ENCODE measurements around the gene TMEM163. TPM values are rescaled to one million over a fixed set of nuclear protein-coding genes. Genes with fewer than 3 reads are reported as not detected.

The TMEM163 gene
- total RNA-seq, 4 donors from 2014 or later: 0.27 to 4.7 (median 1.1) TPM

DNA sequence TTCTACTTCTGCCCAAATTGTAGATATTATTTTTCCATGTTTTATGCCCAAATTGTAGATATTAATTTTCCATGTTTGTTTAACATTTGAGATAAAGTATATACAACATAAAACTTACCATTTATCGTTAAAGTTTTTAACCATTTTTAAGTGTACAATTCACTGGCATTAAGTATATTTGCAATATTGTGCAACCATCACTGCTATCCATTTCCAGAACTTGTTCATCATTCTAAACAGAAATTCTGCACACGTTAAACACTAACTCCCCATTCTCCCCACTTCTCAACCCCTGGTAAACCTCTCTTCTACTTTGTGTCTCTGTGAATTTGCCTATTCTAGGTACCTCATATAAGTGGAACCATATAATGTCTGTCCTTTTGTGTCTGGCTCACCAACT lies 302.8 kb downstream of the TMEM163 start:
- no peak overlapping the region for H3K27ac ChIP-seq
- H3K36me3 ChIP-seq: no peaks in the 10 kb centered on the region
- no peaks in the 10 kb centered on the region for H3K9me3 ChIP-seq
- no peak for DNase-seq
- no peak overlapping the region for H3K4me3 ChIP-seq (replicated peaks in 1 of 3)
- TF ChIP-seq, protein P1, sequence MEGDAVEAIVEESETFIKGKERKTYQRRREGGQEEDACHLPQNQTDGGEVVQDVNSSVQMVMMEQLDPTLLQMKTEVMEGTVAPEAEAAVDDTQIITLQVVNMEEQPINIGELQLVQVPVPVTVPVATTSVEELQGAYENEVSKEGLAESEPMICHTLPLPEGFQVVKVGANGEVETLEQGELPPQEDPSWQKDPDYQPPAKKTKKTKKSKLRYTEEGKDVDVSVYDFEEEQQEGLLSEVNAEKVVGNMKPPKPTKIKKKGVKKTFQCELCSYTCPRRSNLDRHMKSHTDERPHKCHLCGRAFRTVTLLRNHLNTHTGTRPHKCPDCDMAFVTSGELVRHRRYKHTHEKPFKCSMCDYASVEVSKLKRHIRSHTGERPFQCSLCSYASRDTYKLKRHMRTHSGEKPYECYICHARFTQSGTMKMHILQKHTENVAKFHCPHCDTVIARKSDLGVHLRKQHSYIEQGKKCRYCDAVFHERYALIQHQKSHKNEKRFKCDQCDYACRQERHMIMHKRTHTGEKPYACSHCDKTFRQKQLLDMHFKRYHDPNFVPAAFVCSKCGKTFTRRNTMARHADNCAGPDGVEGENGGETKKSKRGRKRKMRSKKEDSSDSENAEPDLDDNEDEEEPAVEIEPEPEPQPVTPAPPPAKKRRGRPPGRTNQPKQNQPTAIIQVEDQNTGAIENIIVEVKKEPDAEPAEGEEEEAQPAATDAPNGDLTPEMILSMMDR (IDR thresholded peaks at IDR 0.05): no peak
- no peak for TF ChIP-seq POLR2A (IDR thresholded peaks at IDR 0.05)
- peaks cover 0 to 14% of the 10 kb centered on the region in 2 donors for H3K4me1 ChIP-seq
- intact Hi-C loops (cut with DNase I): loop anchor here (10.0 kb wide), 2 partner anchors 171 to 531 kb away; no protein-coding TSS in a partner anchor
- H3K27me3 ChIP-seq: no peaks in the 10 kb centered on the region
- 92 to 96% methylated on average over 2 of the region's 2 CpGs for WGBS, 2 donors

- H3K27me3 ChIP-seq: no peaks in the 10 kb centered on the region
- intact Hi-C loops (cut with DNase I): loop anchor here (5.0 to 10.0 kb wide), 3 partner anchors 169 to 529 kb away; no protein-coding TSS in a partner anchor
- no peaks in the 10 kb centered on the region for H3K36me3 ChIP-seq
- no peak overlapping the region for H3K27ac ChIP-seq
- H3K4me3 ChIP-seq (replicated peaks in 1 of 3): no peak overlapping the region
- no peak for DNase-seq
- 70 to 91% methylated on average over 2 of the region's 2 CpGs for WGBS, 2 donors
- no peaks in the 10 kb centered on the region for H3K9me3 ChIP-seq
- H3K4me1 ChIP-seq: peaks cover 0 to 18% of the 10 kb centered on the region in 2 donors
- TF ChIP-seq POLR2A (IDR thresholded peaks at IDR 0.05): no peak
- TF ChIP-seq, protein P1 (IDR thresholded peaks at IDR 0.05): no peak
Observed at GRCh38 chr2:134413912-134414311, 304.9 kb downstream of the TMEM163 start.

GRCh38 chr2:134413430-134413829 lies 305.4 kb downstream of the TMEM163 start:
- no peak overlapping the region for H3K4me3 ChIP-seq (replicated peaks in 1 of 3)
- no peak for DNase-seq
- TF ChIP-seq, protein P1 (IDR thresholded peaks at IDR 0.05): no peak
- no peak for TF ChIP-seq POLR2A (IDR thresholded peaks at IDR 0.05)
- no peaks in the 10 kb centered on the region for H3K9me3 ChIP-seq
- H3K27ac ChIP-seq: no peak overlapping the region
- no peaks in the 10 kb centered on the region for H3K36me3 ChIP-seq
- H3K27me3 ChIP-seq: no peaks in the 10 kb centered on the region
- H3K4me1 ChIP-seq: peaks cover 0 to 18% of the 10 kb centered on the region in 2 donors
- intact Hi-C loops (cut with DNase I): loop anchor here (5.0 to 10.0 kb wide), 3 partner anchors 169 to 529 kb away; no protein-coding TSS in a partner anchor
- 97 to 100% methylated on average over 1 of the region's 1 CpG for WGBS, 2 donors

DNA sequence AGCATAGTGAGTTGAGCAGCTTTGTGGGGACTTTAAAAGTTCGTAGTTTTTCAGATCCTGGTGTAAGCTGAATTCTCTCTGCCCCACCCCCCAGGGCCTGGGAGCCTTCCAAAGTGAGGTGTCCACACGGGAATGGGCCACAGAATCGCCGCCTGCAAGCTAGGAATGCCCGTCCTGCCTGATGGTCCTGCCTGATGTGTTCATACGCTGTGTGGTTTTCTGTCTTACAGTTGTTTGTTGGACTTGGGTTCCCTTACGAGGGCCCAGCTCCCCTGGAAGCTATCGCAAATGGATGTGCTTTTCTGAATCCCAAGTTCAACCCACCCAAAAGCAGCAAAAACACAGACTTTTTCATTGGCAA lies 306.2 kb downstream of the TMEM163 start:
- Histone ChIP-seq H3K9me3 (no peaks in the 10 kb centered on the region), H3K27me3 (no peaks in the 10 kb centered on the region), H3K27ac (peak overlapping the region in 1 of 3 donors; percentile 30), H3K4me3 (replicated peaks in 1 of 3) (no peak overlapping the region), H3K4me1 (peaks cover 0 to 18% of the 10 kb centered on the region in 2 donors), H3K36me3 (no peaks in the 10 kb centered on the region)
- intact Hi-C loops (cut with DNase I): loop anchor here (5.0 to 10.0 kb wide), 3 partner anchors 168 to 528 kb away; no protein-coding TSS in a partner anchor
- DNase-seq: no peak
- TF ChIP-seq, protein P1 (IDR thresholded peaks at IDR 0.05): no peak
- TF ChIP-seq POLR2A (IDR thresholded peaks at IDR 0.05): no peak
- 85 to 92% methylated on average over 8 of the region's 8 CpGs for WGBS, 2 donors

- H3K27me3 ChIP-seq: no peaks in the 10 kb centered on the region
- no peaks in the 10 kb centered on the region for H3K36me3 ChIP-seq
- H3K27ac ChIP-seq: peak overlapping the region in 1 of 3 donors; percentile 39
- no peak overlapping the region for H3K4me3 ChIP-seq (replicated peaks in 1 of 3)
- H3K9me3 ChIP-seq: no peaks in the 10 kb centered on the region
- H3K4me1 ChIP-seq: peaks cover 0 to 18% of the 10 kb centered on the region in 2 donors
- WGBS, 2 donors: 44 to 48% methylated on average over 7 to 8 of the region's 8 CpGs
- no peak for TF ChIP-seq POLR2A (IDR thresholded peaks at IDR 0.05)
- TF ChIP-seq, protein P1 (IDR thresholded peaks at IDR 0.05): peak in 4 of 6 experiments; percentile 70 to 88 (median 79)
- peak; percentile 67 to 70 for DNase-seq
- intact Hi-C loops (cut with DNase I): loop anchor here (5.0 to 10.0 kb wide), 3 partner anchors 167 to 527 kb away; no protein-coding TSS in a partner anchor
Observed at GRCh38 chr2:134411828-134412638, 306.8 kb downstream of the TMEM163 start.

All from thyroid gland (tissue), 4 donors.